ENCODE results near the gene CSDE1.

The CSDE1 gene

GRCh38 chr1:114764689-114765088, 6.9 kb upstream of the CSDE1 start:
- Histone ChIP-seq H2AK5ac (ENCODE audit: low read length, severe bottlenecking) (no peak overlapping the region), H3K4me2 (ENCODE audit: low read length, poor library complexity, severe bottlenecking) (no peak overlapping the region), H3K4me3 (ENCODE audit: insufficient read depth in 1 of 2, low read depth in 1 of 2, low read length in 2 of 2) (no peak overlapping the region), H2BK12ac (ENCODE audit: low read length in 2 of 2) (no peak overlapping the region), H3K23ac (ENCODE audit: low read length in 2 of 2) (no peak overlapping the region), H3K79me1 (replicated peaks; ENCODE audit: low read length, poor library complexity, severe bottlenecking) (no peaks in the 10 kb centered on the region), H4K8ac (ENCODE audit: low read length) (no peak overlapping the region), H3K27ac (ENCODE audit: low read length, poor library complexity, severe bottlenecking) (no peak overlapping the region), H3K9me3 (ENCODE audit: control insufficient read depth, low read length) (no peaks in the 10 kb centered on the region), H3K9ac (ENCODE audit: low read length) (no peak overlapping the region), H3K4me1 (ENCODE audit: control insufficient read depth, insufficient read depth, low read depth, low read length) (no peaks in the 10 kb centered on the region), H3K36me3 (ENCODE audit: control insufficient read depth in 1 of 2, insufficient read depth in 2 of 2, low read depth in 1 of 2, low read length in 2 of 2) (peaks cover 0 to 8% of the 10 kb centered on the region in 2 experiments), H2BK120ac (ENCODE audit: low read depth, low read length) (no peak overlapping the region), H2BK5ac (ENCODE audit: low read depth, low read length, poor library complexity, severe bottlenecking) (no peak overlapping the region), H4K91ac (ENCODE audit: low read length) (no peak overlapping the region), H3K14ac (ENCODE audit: low read length in 2 of 2) (no peak overlapping the region), H3K4ac (ENCODE audit: low read depth in 1 of 2, low read length in 2 of 2) (no peak overlapping the region), H3K18ac (ENCODE audit: low read depth in 1 of 2, low read length in 2 of 2) (no peak overlapping the region), H2BK15ac (ENCODE audit: low read depth, poor library complexity, severe bottlenecking) (no peak overlapping the region), H3K27me3 (ENCODE audit: control insufficient read depth in 1 of 2, insufficient read depth in 1 of 2, low read length in 2 of 2) (no peaks in the 10 kb centered on the region), H2AFZ (ENCODE audit: low read depth, low read length) (no peak overlapping the region)
- 76% methylated on average over 4 of the region's 4 CpGs for WGBS
- no peak for DNase-seq

DNA sequence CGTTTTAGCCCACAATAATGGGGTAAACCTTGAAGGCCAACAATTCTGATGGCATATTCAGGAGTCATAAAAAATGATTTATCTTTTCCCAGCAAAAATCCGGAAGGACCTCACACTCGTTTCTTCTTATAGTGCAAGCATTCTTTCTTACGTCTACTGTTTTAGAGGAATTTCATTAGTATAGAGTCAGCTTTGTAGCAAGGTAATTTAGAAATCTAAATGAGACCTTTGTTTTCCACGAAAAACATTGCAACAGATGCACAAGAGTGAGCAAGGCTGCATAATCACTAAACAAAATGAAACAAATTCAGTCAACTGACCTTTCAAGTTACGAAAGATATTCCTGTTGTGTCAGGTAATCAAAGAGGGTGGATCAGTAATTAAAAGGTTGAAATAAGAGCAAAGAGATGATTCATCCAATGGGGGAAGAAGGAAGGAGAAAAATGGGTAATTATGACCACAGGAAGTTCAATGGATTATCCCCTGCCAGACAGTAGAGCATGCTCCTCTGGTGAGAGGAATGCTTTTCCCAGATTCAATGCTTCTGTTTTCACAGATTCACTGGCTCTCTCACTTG, 560 bp upstream of the CSDE1 start:
- Histone ChIP-seq H2BK15ac (ENCODE audit: low read depth, poor library complexity, severe bottlenecking) (no peak overlapping the region), H3K4ac (ENCODE audit: low read depth in 1 of 2, low read length in 2 of 2) (no peak overlapping the region), H3K23ac (ENCODE audit: low read length in 2 of 2) (no peak overlapping the region), H3K18ac (ENCODE audit: low read depth in 1 of 2, low read length in 2 of 2) (no peak overlapping the region), H3K79me1 (replicated peaks; ENCODE audit: low read length, poor library complexity, severe bottlenecking) (no peaks in the 10 kb centered on the region), H2BK5ac (ENCODE audit: low read depth, low read length, poor library complexity, severe bottlenecking) (no peak overlapping the region), H3K27ac (ENCODE audit: low read length, poor library complexity, severe bottlenecking) (peak overlapping the region; percentile 62), H4K91ac (ENCODE audit: low read length) (no peak overlapping the region), H3K9ac (ENCODE audit: low read length) (peak overlapping the region; percentile 98), H3K36me3 (ENCODE audit: control insufficient read depth in 1 of 2, insufficient read depth in 2 of 2, low read depth in 1 of 2, low read length in 2 of 2) (peaks cover 0 to 5% of the 10 kb centered on the region in 2 experiments), H3K4me2 (ENCODE audit: low read length, poor library complexity, severe bottlenecking) (peak overlapping the region; percentile 41), H2BK12ac (ENCODE audit: low read length in 2 of 2) (no peak overlapping the region), H2AK5ac (ENCODE audit: low read length, severe bottlenecking) (no peak overlapping the region), H4K8ac (ENCODE audit: low read length) (no peak overlapping the region), H3K9me3 (ENCODE audit: control insufficient read depth, low read length) (no peaks in the 10 kb centered on the region), H3K4me1 (ENCODE audit: control insufficient read depth, insufficient read depth, low read depth, low read length) (peaks cover 5% of the 10 kb centered on the region), H2BK120ac (ENCODE audit: low read depth, low read length) (no peak overlapping the region), H2AFZ (ENCODE audit: low read depth, low read length) (no peak overlapping the region), H3K14ac (ENCODE audit: low read length in 2 of 2) (no peak overlapping the region), H3K27me3 (ENCODE audit: control insufficient read depth in 1 of 2, insufficient read depth in 1 of 2, low read length in 2 of 2) (no peaks in the 10 kb centered on the region), H3K4me3 (ENCODE audit: insufficient read depth in 1 of 2, low read depth in 1 of 2, low read length in 2 of 2) (peak overlapping the region in 1 of 2 experiments; percentile 92)
- peak; percentile 37 for DNase-seq
- 38% methylated on average over 4 of the region's 6 CpGs for WGBS

DNA sequence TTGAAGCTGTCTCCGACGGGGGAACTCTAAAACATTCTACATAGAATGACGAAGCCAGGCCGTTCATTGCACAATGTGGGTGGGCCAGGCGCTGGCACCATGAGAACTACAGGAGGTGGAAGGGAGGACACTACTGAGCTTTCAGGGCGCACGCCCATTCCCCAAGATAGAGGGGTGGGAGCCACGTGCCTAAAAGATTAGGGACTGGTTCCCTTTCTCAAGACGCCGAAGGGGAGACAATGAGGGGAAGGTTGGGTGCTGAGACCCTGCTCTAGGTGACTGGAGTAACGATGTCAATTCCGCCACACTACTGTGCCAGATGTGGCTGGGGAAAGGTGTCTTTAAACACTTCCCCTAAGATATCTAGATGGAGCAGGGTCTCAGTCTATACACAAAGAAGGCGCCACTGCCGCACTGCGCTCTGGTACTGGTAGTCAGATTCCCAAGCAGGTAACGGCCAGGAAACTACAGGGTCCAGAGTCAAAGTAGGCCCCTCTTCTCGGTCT, 782 bp downstream of the CSDE1 start:
- H3K79me1 ChIP-seq (replicated peaks; ENCODE audit: low read length, poor library complexity, severe bottlenecking), result no peaks in the 10 kb centered on the region
- no peak overlapping the region for H2BK120ac ChIP-seq (ENCODE audit: low read depth, low read length)
- no peak overlapping the region for H2BK15ac ChIP-seq (ENCODE audit: low read depth, poor library complexity, severe bottlenecking)
- no peak overlapping the region for H2AFZ ChIP-seq (ENCODE audit: low read depth, low read length)
- H3K4me1 ChIP-seq (ENCODE audit: control insufficient read depth, insufficient read depth, low read depth, low read length), result peaks cover 5% of the 10 kb centered on the region
- H3K36me3 ChIP-seq (ENCODE audit: control insufficient read depth in 1 of 2, insufficient read depth in 2 of 2, low read depth in 1 of 2, low read length in 2 of 2), result peaks cover 0 to 5% of the 10 kb centered on the region in 2 experiments
- H3K27ac ChIP-seq (ENCODE audit: low read length, poor library complexity, severe bottlenecking), result peak overlapping the region; percentile 47
- peak overlapping the region in 1 of 2 experiments; percentile 51 for H3K18ac ChIP-seq (ENCODE audit: low read depth in 1 of 2, low read length in 2 of 2)
- H3K9ac ChIP-seq (ENCODE audit: low read length), result peak overlapping the region; percentile 98
- 0% methylated on average over 16 of the region's 17 CpGs for WGBS
- no peak overlapping the region for H2BK5ac ChIP-seq (ENCODE audit: low read depth, low read length, poor library complexity, severe bottlenecking)
- DNase-seq, result peak; percentile 82
- H3K4me2 ChIP-seq (ENCODE audit: low read length, poor library complexity, severe bottlenecking), result peak overlapping the region; percentile 88
- H2AK5ac ChIP-seq (ENCODE audit: low read length, severe bottlenecking), result peak overlapping the region; percentile 2
- H3K9me3 ChIP-seq (ENCODE audit: control insufficient read depth, low read length), result no peaks in the 10 kb centered on the region
- no peak overlapping the region for H3K14ac ChIP-seq (ENCODE audit: low read length in 2 of 2)
- no peak overlapping the region for H4K91ac ChIP-seq (ENCODE audit: low read length)
- H3K4me3 ChIP-seq (ENCODE audit: insufficient read depth in 1 of 2, low read depth in 1 of 2, low read length in 2 of 2), result peak overlapping the region; percentile 84 to 92
- H3K4ac ChIP-seq (ENCODE audit: low read depth in 1 of 2, low read length in 2 of 2), result peak overlapping the region in 1 of 2 experiments; percentile 42
- H2BK12ac ChIP-seq (ENCODE audit: low read length in 2 of 2), result no peak overlapping the region
- peak overlapping the region in 1 of 2 experiments; percentile 14 for H3K23ac ChIP-seq (ENCODE audit: low read length in 2 of 2)
- no peak overlapping the region for H4K8ac ChIP-seq (ENCODE audit: low read length)
- H3K27me3 ChIP-seq (ENCODE audit: control insufficient read depth in 1 of 2, insufficient read depth in 1 of 2, low read length in 2 of 2), result no peaks in the 10 kb centered on the region

GRCh38 chr1:114756009-114756892, 1.5 kb downstream of the CSDE1 start:
- H2AFZ ChIP-seq (ENCODE audit: low read depth, low read length), result no peak overlapping the region
- no peak overlapping the region for H3K14ac ChIP-seq (ENCODE audit: low read length in 2 of 2)
- H3K23ac ChIP-seq (ENCODE audit: low read length in 2 of 2), result no peak overlapping the region
- peaks cover 5% of the 10 kb centered on the region for H3K4me1 ChIP-seq (ENCODE audit: control insufficient read depth, insufficient read depth, low read depth, low read length)
- peak overlapping the region; percentile 5 for H3K27ac ChIP-seq (ENCODE audit: low read length, poor library complexity, severe bottlenecking)
- H2BK12ac ChIP-seq (ENCODE audit: low read length in 2 of 2), result no peak overlapping the region
- H3K36me3 ChIP-seq (ENCODE audit: control insufficient read depth in 1 of 2, insufficient read depth in 2 of 2, low read depth in 1 of 2, low read length in 2 of 2), result peaks cover 0 to 5% of the 10 kb centered on the region in 2 experiments
- H3K27me3 ChIP-seq (ENCODE audit: control insufficient read depth in 1 of 2, insufficient read depth in 1 of 2, low read length in 2 of 2), result no peaks in the 10 kb centered on the region
- no peak overlapping the region for H2BK120ac ChIP-seq (ENCODE audit: low read depth, low read length)
- peak overlapping the region; percentile 98 for H3K9ac ChIP-seq (ENCODE audit: low read length)
- H3K79me1 ChIP-seq (replicated peaks; ENCODE audit: low read length, poor library complexity, severe bottlenecking), result no peaks in the 10 kb centered on the region
- H3K18ac ChIP-seq (ENCODE audit: low read depth in 1 of 2, low read length in 2 of 2), result no peak overlapping the region
- peak overlapping the region; percentile 84 to 92 for H3K4me3 ChIP-seq (ENCODE audit: insufficient read depth in 1 of 2, low read depth in 1 of 2, low read length in 2 of 2)
- WGBS, result 44% methylated on average over 14 of the region's 14 CpGs
- no peak overlapping the region for H4K8ac ChIP-seq (ENCODE audit: low read length)
- H2BK15ac ChIP-seq (ENCODE audit: low read depth, poor library complexity, severe bottlenecking), result no peak overlapping the region
- H3K4me2 ChIP-seq (ENCODE audit: low read length, poor library complexity, severe bottlenecking), result peak overlapping the region; percentile 88
- H3K9me3 ChIP-seq (ENCODE audit: control insufficient read depth, low read length), result no peaks in the 10 kb centered on the region
- H4K91ac ChIP-seq (ENCODE audit: low read length), result no peak overlapping the region
- peak; percentile 55 for DNase-seq
- no peak overlapping the region for H2AK5ac ChIP-seq (ENCODE audit: low read length, severe bottlenecking)
- peak overlapping the region in 1 of 2 experiments; percentile 19 for H3K4ac ChIP-seq (ENCODE audit: low read depth in 1 of 2, low read length in 2 of 2)
- no peak overlapping the region for H2BK5ac ChIP-seq (ENCODE audit: low read depth, low read length, poor library complexity, severe bottlenecking)
